ENCODE measurements around the gene DNAL4. TPM values are rescaled to one million over a fixed set of nuclear protein-coding genes. Genes with fewer than 3 reads are reported as not detected.
A peak's percentile ranks its signal among the peaks of the same experiment; 100 is the strongest.

DNAL4 gene
- total RNA-seq, 1 donor from 2014 or later: 18.0 TPM

DNA sequence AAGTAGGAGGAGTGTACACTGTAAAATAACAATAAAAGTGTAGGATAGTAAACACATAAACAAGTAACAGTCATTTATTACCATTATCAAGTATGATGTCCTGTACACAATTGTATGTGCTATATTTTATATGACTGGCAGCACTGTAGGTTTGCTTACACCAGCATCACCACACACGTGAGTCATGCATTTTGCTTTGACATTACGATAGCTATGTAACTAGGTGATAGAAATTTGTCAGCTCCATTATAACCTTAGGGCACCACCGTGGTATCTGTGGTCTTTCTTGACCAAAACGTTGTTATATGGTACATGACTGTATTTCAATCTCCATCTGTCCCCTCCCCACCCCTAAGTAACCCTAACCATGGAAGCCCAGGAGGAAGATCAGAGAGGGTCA, 1.1 kb downstream of the DNAL4 start:
- intact Hi-C loops (cut with DNase I): loop anchor here (5.0 kb wide), 1 partner anchor 69 kb away; no protein-coding TSS in a partner anchor
- Histone ChIP-seq H3K4me3 (peak overlapping the region; percentile 51 to 70), H3K27ac (peak overlapping the region; percentile 75 to 80), H3K36me3 (peaks cover 0 to 11% of the 10 kb centered on the region in 2 donors), H3K27me3 (no peaks in the 10 kb centered on the region), H3K9me3 (no peaks in the 10 kb centered on the region), H3K4me1 (peaks cover 3 to 17% of the 10 kb centered on the region in 2 donors)
- TF ChIP-seq, protein P1, sequence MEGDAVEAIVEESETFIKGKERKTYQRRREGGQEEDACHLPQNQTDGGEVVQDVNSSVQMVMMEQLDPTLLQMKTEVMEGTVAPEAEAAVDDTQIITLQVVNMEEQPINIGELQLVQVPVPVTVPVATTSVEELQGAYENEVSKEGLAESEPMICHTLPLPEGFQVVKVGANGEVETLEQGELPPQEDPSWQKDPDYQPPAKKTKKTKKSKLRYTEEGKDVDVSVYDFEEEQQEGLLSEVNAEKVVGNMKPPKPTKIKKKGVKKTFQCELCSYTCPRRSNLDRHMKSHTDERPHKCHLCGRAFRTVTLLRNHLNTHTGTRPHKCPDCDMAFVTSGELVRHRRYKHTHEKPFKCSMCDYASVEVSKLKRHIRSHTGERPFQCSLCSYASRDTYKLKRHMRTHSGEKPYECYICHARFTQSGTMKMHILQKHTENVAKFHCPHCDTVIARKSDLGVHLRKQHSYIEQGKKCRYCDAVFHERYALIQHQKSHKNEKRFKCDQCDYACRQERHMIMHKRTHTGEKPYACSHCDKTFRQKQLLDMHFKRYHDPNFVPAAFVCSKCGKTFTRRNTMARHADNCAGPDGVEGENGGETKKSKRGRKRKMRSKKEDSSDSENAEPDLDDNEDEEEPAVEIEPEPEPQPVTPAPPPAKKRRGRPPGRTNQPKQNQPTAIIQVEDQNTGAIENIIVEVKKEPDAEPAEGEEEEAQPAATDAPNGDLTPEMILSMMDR (IDR thresholded peaks at IDR 0.05): no peak
- no peak for DNase-seq (ENCODE audit: low spot score in 2 of 2)

GRCh38 chr22:38789606-38790005, 4.3 kb downstream of the DNAL4 start:
- TF ChIP-seq, protein P1 (IDR thresholded peaks at IDR 0.05): no peak
- Histone ChIP-seq H3K4me3 (no peak overlapping the region), H3K27ac (peak overlapping the region in 1 of 2 donors; percentile 76), H3K36me3 (peaks cover 0 to 11% of the 10 kb centered on the region in 2 donors), H3K9me3 (no peaks in the 10 kb centered on the region), H3K4me1 (peaks cover 3 to 42% of the 10 kb centered on the region in 2 donors), H3K27me3 (no peaks in the 10 kb centered on the region)
- intact Hi-C loops (cut with DNase I): loop anchor here (2.0 to 10.0 kb wide), 4 partner anchors 13 to 525 kb away; partner anchors contain the start of gene RPL3
- no peak for DNase-seq (ENCODE audit: low spot score in 2 of 2)

- Histone ChIP-seq H3K4me1 (peaks cover 3 to 42% of the 10 kb centered on the region in 2 donors), H3K36me3 (peaks cover 0 to 11% of the 10 kb centered on the region in 2 donors), H3K27me3 (no peaks in the 10 kb centered on the region), H3K4me3 (no peak overlapping the region), H3K27ac (peak overlapping the region; percentile 76 to 83), H3K9me3 (no peaks in the 10 kb centered on the region)
- intact Hi-C loops (cut with DNase I): loop anchor here (2.0 to 10.0 kb wide), 3 partner anchors 14 to 526 kb away; partner anchors contain the start of gene RPL3
- DNase-seq (ENCODE audit: low spot score in 2 of 2): no peak
- TF ChIP-seq, protein P1 (IDR thresholded peaks at IDR 0.05): no peak
These were observed 5.1 kb downstream of the DNAL4 start for GRCh38 chr22:38788846-38789245.

DNA sequence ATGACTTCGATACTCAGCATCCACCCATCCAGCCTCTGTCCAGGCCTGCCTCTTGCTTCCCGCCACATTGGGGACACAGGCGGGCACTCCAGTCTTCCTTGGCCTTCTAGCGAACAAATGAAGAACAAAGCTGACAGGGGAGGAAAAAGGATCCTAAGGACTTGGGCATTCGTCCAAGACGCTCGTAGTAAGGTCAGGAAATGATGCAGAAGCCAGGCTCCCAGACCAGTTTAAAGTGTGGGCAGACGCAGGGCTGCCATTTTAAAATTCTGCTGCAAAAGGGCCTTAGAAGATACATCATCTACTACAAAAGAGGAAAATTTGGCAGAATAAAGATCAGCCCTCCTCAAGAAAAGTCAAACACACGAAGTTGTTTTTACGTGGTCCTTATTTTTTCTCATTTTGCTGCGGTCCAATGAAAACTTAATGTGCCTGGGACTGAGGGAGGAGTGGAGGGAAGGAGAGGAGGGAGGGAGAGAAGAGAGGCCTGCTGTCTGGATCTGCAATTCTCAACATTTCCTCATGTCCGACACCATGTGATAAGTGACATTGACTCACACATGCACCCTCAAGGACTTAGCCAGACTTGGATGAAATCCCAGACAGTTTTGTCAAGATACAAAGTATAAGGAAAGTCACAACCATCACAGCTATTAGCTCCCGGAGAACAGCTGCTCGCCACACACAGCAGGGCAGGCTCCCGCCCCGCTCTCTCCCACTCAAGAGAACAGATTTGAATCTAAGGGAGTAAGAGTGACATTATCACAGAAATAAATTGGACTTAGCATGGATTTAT, 5.7 kb downstream of the DNAL4 start:
- DNase-seq (ENCODE audit: low spot score in 2 of 2): peak in 1 of 2 donors; percentile 73

GRCh38 chr22:38786631-38787030, 7.3 kb downstream of the DNAL4 start:
- TF ChIP-seq, protein P1 (IDR thresholded peaks at IDR 0.05): no peak
- Histone ChIP-seq H3K4me1 (peaks cover 3 to 42% of the 10 kb centered on the region in 2 donors), H3K4me3 (no peak overlapping the region), H3K9me3 (no peaks in the 10 kb centered on the region), H3K27ac (peak overlapping the region; percentile 83 to 87), H3K36me3 (peaks cover 0 to 11% of the 10 kb centered on the region in 2 donors), H3K27me3 (no peaks in the 10 kb centered on the region)
- no peak for DNase-seq (ENCODE audit: low spot score in 2 of 2)
- intact Hi-C loops (cut with DNase I): loop anchor here (10.0 kb wide), 2 partner anchors 468 to 528 kb away; partner anchors contain the start of gene RPL3

More for the DNA sequence above, 5.7 kb downstream of the DNAL4 start:
- intact Hi-C loops (cut with DNase I): loop anchor here (2.0 to 10.0 kb wide), 3 partner anchors 15 to 527 kb away; partner anchors contain the start of gene RPL3
- H3K27me3 ChIP-seq: no peaks in the 10 kb centered on the region
- no peak overlapping the region for H3K4me3 ChIP-seq
- peaks cover 3 to 42% of the 10 kb centered on the region in 2 donors for H3K4me1 ChIP-seq
- no peaks in the 10 kb centered on the region for H3K9me3 ChIP-seq
- H3K36me3 ChIP-seq: peaks cover 0 to 11% of the 10 kb centered on the region in 2 donors
- peak overlapping the region; percentile 76 to 83 for H3K27ac ChIP-seq
- TF ChIP-seq, protein P1 (IDR thresholded peaks at IDR 0.05): no peak

All from ascending aorta (tissue), 2 donors.